Fibroblast of upper back skin (primary cell): ENCODE data around the gene PGAP1.

Experiments
- DNase-seq: peaks from one replicate; pipeline ENCODE4 v3.0.0-alpha.2; 2013

The PGAP1 gene

GRCh38 chr2:196876364-196876763 lies 50.1 kb downstream of the PGAP1 start:
- no peak for DNase-seq

GRCh38 chr2:196875414-196875813 lies 51.1 kb downstream of the PGAP1 start:
- no peak for DNase-seq

GRCh38 chr2:196873511-196873910 lies 53.0 kb downstream of the PGAP1 start:
- no peak for DNase-seq

- DNase-seq, result no peak
Observed at GRCh38 chr2:196854629-196855028, 71.9 kb downstream of the PGAP1 start.

GRCh38 chr2:196853301-196854087 lies 73.0 kb downstream of the PGAP1 start:
- DNase-seq, result no peak

- no peak for DNase-seq
Observed at GRCh38 chr2:196851088-196851487, 75.4 kb downstream of the PGAP1 start.

- DNase-seq, result peak; percentile 36
Observed at GRCh38 chr2:196849895-196850294, 76.6 kb downstream of the PGAP1 start.

- DNase-seq, result no peak
Observed at GRCh38 chr2:196846295-196846694, 80.2 kb downstream of the PGAP1 start.

GRCh38 chr2:196845371-196845770 lies 81.1 kb downstream of the PGAP1 start:
- no peak for DNase-seq

- no peak for DNase-seq
Observed at GRCh38 chr2:196840171-196840570, 86.3 kb downstream of the PGAP1 start.

GRCh38 chr2:196839574-196839973 lies 86.9 kb downstream of the PGAP1 start:
- no peak for DNase-seq

- no peak for DNase-seq
Observed at GRCh38 chr2:196836440-196836839, 90.1 kb downstream of the PGAP1 start.

- DNase-seq, result no peak
Observed at GRCh38 chr2:196830701-196831100, 95.8 kb downstream of the PGAP1 start.

GRCh38 chr2:196827356-196827755 lies 99.2 kb downstream of the PGAP1 start:
- DNase-seq, result no peak

- peak; percentile 83 for DNase-seq
Observed at GRCh38 chr2:196823750-196824522, 102.6 kb downstream of the PGAP1 start.

GRCh38 chr2:196821195-196821594 lies 105.3 kb downstream of the PGAP1 start:
- peak; percentile 34 for DNase-seq

- DNase-seq, result no peak
Observed at GRCh38 chr2:196809260-196809659, 117.2 kb downstream of the PGAP1 start, which contains the start of gene C2orf66. TSS of gene C2orf66 (minus strand) at chr2:196809355. CDS start at chr2:196809336, 19 bp downstream.

- no peak for DNase-seq
Observed at GRCh38 chr2:196808083-196808665, 118.3 kb downstream of the PGAP1 start.

- peak; percentile 31 for DNase-seq
Observed at GRCh38 chr2:196804381-196804780, 122.1 kb downstream of the PGAP1 start.

GRCh38 chr2:196802401-196802800 lies 124.1 kb downstream of the PGAP1 start:
- no peak for DNase-seq

GRCh38 chr2:196801674-196802261 lies 124.7 kb downstream of the PGAP1 start:
- peak; percentile 71 for DNase-seq

- no peak for DNase-seq
Observed at GRCh38 chr2:196798980-196799379, 127.5 kb downstream of the PGAP1 start.

GRCh38 chr2:196792865-196793264 lies 133.6 kb downstream of the PGAP1 start:
- DNase-seq, result no peak
